GM12878 (cell line): ENCODE results near the gene TBX10. TPM values are rescaled to one million over a fixed set of nuclear protein-coding genes. Genes with fewer than 3 reads are reported as not detected.

ENCODE experiments used
- ATAC-seq: fragments of 200-7000 bp; cut with Tn5 transposase; 3 replicates; pipeline ENCODE4 v1.9.1; 2020; ENCODE audit warnings: mild to moderate bottlenecking, moderate library complexity
- BruUV-seq: library from RNA; stranded (reverse); fragments of 400-500 nt; replicated peaks from 2 replicates; lab custom pipeline; 2021; lab: Mats Ljungman, UMichigan
- CTCF ChIA-PET: fragments of 300-600 bp; sonication (Branson Sonifier 250); formaldehyde crosslinking; extraction: SDS; loops from one replicate; lab custom pipeline; 2021; ENCODE audit warnings: inconsistent platforms; lab: Yijun Ruan, JAX
- POLR2A ChIA-PET: fragments of 350-600 bp; formaldehyde crosslinking; extraction: SDS; loops from one replicate; lab custom pipeline; 2021; ENCODE audit warnings: inconsistent platforms; lab: Charles Lee
- RAD21 ChIA-PET: fragments of 300-600 bp; sonication (Branson Sonifier 250); formaldehyde crosslinking; loops from one replicate; lab custom pipeline; 2023; ENCODE audit warnings: antibody characterized with exemption; ENCODE audit not compliant: unreplicated experiment; lab: Charles Lee
- SMC1A ChIA-PET: fragments of 300-600 bp; sonication (Branson Sonifier 250); formaldehyde crosslinking; loops from one replicate; lab custom pipeline; 2023; ENCODE audit not compliant: unreplicated experiment, uncharacterized antibody; lab: Charles Lee
- DNase-seq: peaks from one replicate; pipeline ENCODE4 v3.0.0-alpha.2; 2011; ENCODE audit warnings: low read depth, low spot score
- FAIRE-seq: peaks from 3 replicates; lab custom pipeline; 2011; peaks lifted over from hg19 to GRCh38; lab: Jason Lieb, UNC
- H2AFZ ChIP-seq: 2 replicates; pipeline ENCODE4 v1.6.0; 2011; ENCODE audit warnings: low read depth, low read length, control low read depth; ENCODE audit not compliant: control insufficient read depth
- H3K27ac ChIP-seq: 2 replicates; pipeline ENCODE4 v1.5.1; 2011; ENCODE audit warnings: control low read depth; ENCODE audit not compliant: control insufficient read depth, insufficient read depth
- H3K27me3 ChIP-seq, 2 experiments: replicated peaks in 1 of 2; 2 replicates each; pipeline versions ENCODE4 v1.6.0 to v1.6.1; 2011; ENCODE audit warnings: low read length in 1 of 2; ENCODE audit not compliant: control insufficient read depth in 2 of 2, insufficient read depth in 2 of 2
- H3K36me3 ChIP-seq, 2 experiments: 2 replicates each; pipeline ENCODE4 v1.5.1; 2011; ENCODE audit warnings: low read length in 1 of 2; ENCODE audit not compliant: control insufficient read depth in 2 of 2, insufficient read depth in 2 of 2
- H3K4me1 ChIP-seq: 2 replicates; pipeline ENCODE4 v1.6.1; 2011; ENCODE audit warnings: mild to moderate bottlenecking, low read length, moderate library complexity, mixed read lengths; ENCODE audit not compliant: control insufficient read depth, insufficient read depth
- H3K4me2 ChIP-seq: 2 replicates; pipeline ENCODE4 v1.6.0; 2011; ENCODE audit warnings: control low read depth; ENCODE audit not compliant: control insufficient read depth, insufficient read depth
- H3K4me3 ChIP-seq: fragments of 200-600 bp; sonication (generic); 2 replicates; pipeline ENCODE4 v1.5.1; 2016
- H3K79me2 ChIP-seq: 2 replicates; pipeline ENCODE4 v1.6.0; 2011; ENCODE audit warnings: low read length; ENCODE audit not compliant: control insufficient read depth, insufficient read depth
- H3K9ac ChIP-seq: 2 replicates; pipeline ENCODE4 v1.8.0; 2011; ENCODE audit warnings: low read length, control low read depth, mixed read lengths; ENCODE audit not compliant: control insufficient read depth, insufficient read depth
- H3K9me3 ChIP-seq: replicated peaks from 3 replicates; pipeline ENCODE4 v1.5.1; 2011; ENCODE audit warnings: mild to moderate bottlenecking, low read length; ENCODE audit not compliant: control insufficient read depth, insufficient read depth
- H4K20me1 ChIP-seq: 2 replicates; pipeline ENCODE4 v1.6.0; 2011; ENCODE audit not compliant: control insufficient read depth, insufficient read depth
- BCL11A ChIP-seq: IDR thresholded peaks from 2 replicates; pipeline ENCODE4 v1.6.1; 2011; ENCODE audit warnings: low read depth, low read length
- BMI1 ChIP-seq: fragments of 450-650 bp; IDR thresholded peaks from 2 replicates; pipeline ENCODE4 v1.6.1; 2016; ENCODE audit warnings: mild to moderate bottlenecking, moderate library complexity, borderline replicate concordance
- BRCA1 ChIP-seq: IDR thresholded peaks from 2 replicates; pipeline ENCODE4 v1.6.1; 2011; ENCODE audit warnings: low read depth, low read length, improper control_type of control experiment
- CBX5 ChIP-seq: sonication (generic); IDR thresholded peaks from 2 replicates; pipeline ENCODE4 v1.6.1; 2016; ENCODE audit warnings: low read depth, moderate library complexity, mild to moderate bottlenecking, inconsistent platforms
- EED ChIP-seq: sonication (generic); IDR thresholded peaks from 2 replicates; pipeline ENCODE4 v1.6.1; 2016; ENCODE audit warnings: antibody characterized with exemption, low read depth
- ELK1 ChIP-seq: IDR thresholded peaks from 2 replicates; pipeline ENCODE4 v1.6.1; 2012; ENCODE audit warnings: low read depth, low read length, improper control_type of control experiment
- HCFC1 ChIP-seq: fragments of 150-350 bp; IDR thresholded peaks from 2 replicates; pipeline ENCODE4 v1.6.1; 2014; ENCODE audit warnings: low read length
- KDM1A ChIP-seq: fragments of 200-600 bp; sonication (generic); IDR thresholded peaks from 2 replicates; pipeline ENCODE4 v1.6.1; 2016; ENCODE audit warnings: borderline replicate concordance
- NBN ChIP-seq: fragments of 450-650 bp; IDR thresholded peaks from 2 replicates; pipeline ENCODE4 v1.6.1; 2016
- PAX5 ChIP-seq: IDR thresholded peaks from 2 replicates; pipeline ENCODE4 v1.6.1; 2011; ENCODE audit warnings: low read depth, low read length, borderline replicate concordance
- RB1 ChIP-seq: fragments of 450-650 bp; formaldehyde crosslinking; IDR thresholded peaks from 2 replicates; pipeline ENCODE4 v1.6.1; 2017; ENCODE audit warnings: mild to moderate bottlenecking, borderline replicate concordance
- SMARCA5 ChIP-seq: fragments of 450-650 bp; IDR thresholded peaks from 2 replicates; pipeline ENCODE4 v1.6.1; 2017; ENCODE audit warnings: mild to moderate bottlenecking
- SMC3 ChIP-seq: IDR thresholded peaks from 2 replicates; pipeline ENCODE4 v1.6.1; 2011; ENCODE audit warnings: low read length, improper control_type of control experiment, borderline replicate concordance
- SP1 ChIP-seq: IDR thresholded peaks from one replicate; pipeline ENCODE4 v1.6.1; 2011; ENCODE audit warnings: low read depth, low read length
- SUPT20H ChIP-seq: IDR thresholded peaks from 2 replicates; pipeline ENCODE4 v1.6.1; 2011; ENCODE audit warnings: low read depth, mild to moderate bottlenecking, low read length, moderate library complexity, borderline replicate concordance; ENCODE audit not compliant: control insufficient read depth
- TCF3 ChIP-seq: IDR thresholded peaks from 2 replicates; pipeline ENCODE4 v1.6.1; 2012; ENCODE audit warnings: low read depth, mild to moderate bottlenecking, low read length, borderline replicate concordance; ENCODE audit not compliant: insufficient read depth
- ZNF207 ChIP-seq: fragments of 450-650 bp; IDR thresholded peaks from 2 replicates; pipeline ENCODE4 v1.6.1; 2014; ENCODE audit warnings: antibody characterized with exemption, mild to moderate bottlenecking, borderline replicate concordance
- ZNF687 ChIP-seq: fragments of 450-650 bp; IDR thresholded peaks from 2 replicates; pipeline ENCODE4 v1.6.1; 2017; ENCODE audit warnings: mild to moderate bottlenecking, moderate library complexity
- WGBS: methylation state at CpG from one replicate; pipeline ENCODE4 v1.1.6; 2016; ENCODE audit warnings: low lambda C conversion rate; ENCODE audit not compliant: insufficient replicate concordance, insufficient coverage; ENCODE audit errors: missing lambda C conversion rate; 5-methylcytosine and 5-hydroxymethylcytosine counted together
- in situ Hi-C: fragments of 300-500 bp; cut with MboI; formaldehyde crosslinking; loops from 9 replicates; pipeline ENCODE4 v1.14.3; 2018; ENCODE audit warnings: mixed read lengths
- intact Hi-C: fragments of 100-400 bp; cut with micrococcal nuclease; formaldehyde crosslinking; loops from one replicate; pipeline ENCODE4 v1.14.2; 2022; ENCODE audit not compliant: unreplicated experiment
- polyA plus RNA-seq, 11 experiments: library from polyadenylated mRNA; depleted of rRNA in 4 of 11; unstranded in 6 of 11; stranded (reverse) in 5 of 11; fragments of >200 nt; fragmentation: Nextera tagmentation in 4 of 11; fragmentation: Illumina TruSeq in 1 of 11; extraction: Ambion mirVana in 4 of 11; extraction: Trizol in 1 of 11; gene quantifications; 1 replicate in 1 of 11; 2 replicates in 10 of 11; pipeline versions ENCODE4 v1.2.1 to v1.2.3, GENCODE V29; 2011 to 2016; ENCODE audit warnings: inconsistent platforms in 2 of 11, missing spikeins in 2 of 11, low read depth in 1 of 11
- total RNA-seq, 4 experiments: library from RNA; depleted of rRNA in 3 of 4; stranded (reverse); fragments of >200 nt in 3 of 4; fragmentation: Illumina TruSeq in 1 of 4; extraction: Trizol in 1 of 4; gene quantifications; 2 replicates each; pipeline versions ENCODE4 v1.2.1 to v1.2.3, GENCODE V29; 2013 to 2021

Gene TBX10
- total and polyA plus RNA-seq, 10 of the 15 experiments (the other 5 are each of a cell fraction or from before 2014, with no cell fraction given): 0.10 to 0.44 (median 0.20) TPM; not detected in 4

- BruUV-seq: no TSS peak
- no peak overlapping the region for H3K4me3 ChIP-seq
- TF ChIP-seq CBX5 (no peak), NBN (no peak), ZNF687 (no peak), SUPT20H (no peak), SMARCA5 (no peak), EED (no peak), RB1 (no peak), ZNF207 (no peak), TCF3 (no peak), ELK1 (no peak), SP1 (no peak), BCL11A (no peak), BRCA1 (no peak), HCFC1 (no peak), BMI1 (no peak), KDM1A (no peak), PAX5 (no peak), SMC3 (no peak)
Measured at GRCh38 chr11:67582011-67582410, 57.6 kb downstream of the TBX10 start.

More at GRCh38 chr11:67582011-67582410, 57.6 kb downstream of the TBX10 start:
- no peak overlapping the region for H3K9ac ChIP-seq
- H3K79me2 ChIP-seq: peaks cover 42% of the 10 kb centered on the region
- WGBS: 59% methylated on average over 4 of the region's 4 CpGs
- ChIA-PET RAD21 (interaction anchor here (1.0 to 3.6 kb wide), 11 partner anchors 10 to 226 kb away, joined by 3 to 38 read pairs (median 6); partner anchors contain the start of gene NUDT8), POLR2A (interaction anchor here (0.7 to 3.8 kb wide), 6 partner anchors 10 to 78 kb away, joined by 3 to 25 read pairs (median 4); partner anchors contain the start of gene NUDT8), CTCF (interaction anchor here (0.8 to 5.8 kb wide), 22 partner anchors 9 to 237 kb away, joined by 3 to 54 read pairs (median 5); partner anchors contain the start of genes NUDT8, PITPNM1 and PPP1CA), SMC1A (interaction anchor here (0.6 to 2.5 kb wide), 13 partner anchors 10 to 77 kb away, joined by 3 to 15 read pairs (median 4); partner anchors contain the start of genes ACY3 and NUDT8)
- H3K27ac ChIP-seq: no peak overlapping the region
- no peak overlapping the region for H3K4me2 ChIP-seq
- peaks cover 2% of the 10 kb centered on the region; the same call in 2 of the 3 replicates for H3K9me3 ChIP-seq
- no peak for FAIRE-seq
- intact Hi-C loops (no loop called here), in situ Hi-C loops (no loop called here)
- no peak for DNase-seq
- ATAC-seq: no peak
- peaks cover 4 to 5% of the 10 kb centered on the region in 2 experiments; a peak in 3 of 4 replicates for H3K36me3 ChIP-seq
- H3K27me3 ChIP-seq: peaks cover 0 to 1% of the 10 kb centered on the region in 2 experiments; a peak in 2 of 4 replicates
- H4K20me1 ChIP-seq: no peaks in the 10 kb centered on the region
- H3K4me1 ChIP-seq: peaks cover 44% of the 10 kb centered on the region
- no peak overlapping the region for H2AFZ ChIP-seq
